ENCODE results near the gene LCE1F. TPM values are rescaled to one million over a fixed set of nuclear protein-coding genes. Genes with fewer than 3 reads are reported as not detected.

The LCE1F gene
- total and polyA plus RNA-seq, 2 of the 13 experiments (the other 11 are each of a cell fraction or from before 2014, with no cell fraction given), result not detected

DNA sequence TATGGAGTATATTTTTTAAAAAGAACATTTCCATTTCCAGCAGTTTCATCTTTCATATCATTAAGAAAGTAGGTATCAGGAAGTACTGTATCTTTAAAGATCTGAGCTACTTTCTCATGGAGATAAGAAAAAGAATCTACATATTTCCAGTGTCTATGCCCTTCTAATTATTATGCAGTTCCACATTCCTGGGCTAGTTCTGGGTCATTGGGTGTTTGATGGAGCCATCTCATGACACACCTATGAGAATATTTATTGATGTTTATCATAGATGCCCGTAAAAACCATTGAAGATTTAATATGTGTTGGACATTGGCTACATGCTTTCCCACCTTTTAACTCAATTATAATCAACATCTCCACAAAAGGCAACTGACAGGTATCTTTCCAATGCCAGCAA, 46.0 kb upstream of the LCE1F start:
- Histone ChIP-seq H3K27me3 (ENCODE audit: control insufficient read depth in 1 of 2, insufficient read depth in 2 of 2, low read length in 2 of 2) (no peaks in the 10 kb centered on the region), H3K9ac (ENCODE audit: insufficient read depth, low read depth, low read length) (no peak overlapping the region), H3K4me3 (replicated peaks in 1 of 3; ENCODE audit: insufficient read depth in 1 of 3, low read depth in 2 of 3, low read length in 3 of 3) (no peak overlapping the region), H3K4me1 (ENCODE audit: insufficient read depth, low read length) (no peaks in the 10 kb centered on the region), H3K27ac (ENCODE audit: extremely low read length, insufficient read depth, low read length) (no peak overlapping the region), H2AFZ (ENCODE audit: low read length) (no peak overlapping the region), H3K9me3 (ENCODE audit: low read length) (no peaks in the 10 kb centered on the region), H4K20me1 (ENCODE audit: insufficient read depth, low read length) (no peaks in the 10 kb centered on the region), H3K36me3 (replicated peaks in 1 of 2; ENCODE audit: control insufficient read depth in 1 of 2, insufficient read depth in 2 of 2, low read length in 2 of 2) (no peaks in the 10 kb centered on the region), H3K4me2 (ENCODE audit: low read depth, low read length) (no peak overlapping the region), H3K79me2 (ENCODE audit: insufficient read depth, low read length) (no peaks in the 10 kb centered on the region)
- WGBS (ENCODE audit: low lambda C conversion rate), result 8% methylated on average over 1 of the region's 1 CpG
- ChIA-PET CTCF (ENCODE audit: low intra/inter-chr PET ratio, low total read pairs) (no interaction called here), POLR2A (no interaction called here)
- intact Hi-C loops (cut with micrococcal nuclease; ENCODE audit: unreplicated experiment) (no loop called here), in situ Hi-C loops (cut with HindIII; ENCODE audit: extremely low pct_ligation_motif_present, low pct_unique_long_range_greater_than_20kb) (no loop called here)
- TF ChIP-seq RAD51 (IDR thresholded peaks at IDR 0.05; ENCODE audit: borderline replicate concordance) (no peak), PHF5A (CRISPR knock-in tag; IDR thresholded peaks at IDR 0.05; ENCODE audit: low read depth, unreplicated experiment) (no peak), ZNF431 (CRISPR knock-in tag; IDR thresholded peaks at IDR 0.05; ENCODE audit: borderline replicate concordance, low read depth) (no peak), NR2F2 (IDR thresholded peaks at IDR 0.05; ENCODE audit: borderline replicate concordance, low read depth) (no peak), CCDC6 (CRISPR knock-in tag; IDR thresholded peaks at IDR 0.05) (no peak), BRD4 (CRISPR knock-in tag; IDR thresholded peaks at IDR 0.05) (no peak), ARNT2 (CRISPR knock-in tag; IDR thresholded peaks at IDR 0.05; ENCODE audit: low read depth) (no peak), ZNF329 (CRISPR knock-in tag; IDR thresholded peaks at IDR 0.05; ENCODE audit: low read depth) (no peak), HOXA7 (CRISPR knock-in tag; IDR thresholded peaks at IDR 0.05) (no peak), TAF15 (IDR thresholded peaks at IDR 0.05; ENCODE audit: low read depth, low read length, poor library complexity, severe bottlenecking) (no peak), ZKSCAN5 (CRISPR knock-in tag; IDR thresholded peaks at IDR 0.05) (no peak), CHD2 (IDR thresholded peaks at IDR 0.05; ENCODE audit: low read depth, low read length) (no peak), TAF1 (CRISPR knock-in tag; IDR thresholded peaks at IDR 0.05) (no peak)
- TF ChIP-seq, protein P1, sequence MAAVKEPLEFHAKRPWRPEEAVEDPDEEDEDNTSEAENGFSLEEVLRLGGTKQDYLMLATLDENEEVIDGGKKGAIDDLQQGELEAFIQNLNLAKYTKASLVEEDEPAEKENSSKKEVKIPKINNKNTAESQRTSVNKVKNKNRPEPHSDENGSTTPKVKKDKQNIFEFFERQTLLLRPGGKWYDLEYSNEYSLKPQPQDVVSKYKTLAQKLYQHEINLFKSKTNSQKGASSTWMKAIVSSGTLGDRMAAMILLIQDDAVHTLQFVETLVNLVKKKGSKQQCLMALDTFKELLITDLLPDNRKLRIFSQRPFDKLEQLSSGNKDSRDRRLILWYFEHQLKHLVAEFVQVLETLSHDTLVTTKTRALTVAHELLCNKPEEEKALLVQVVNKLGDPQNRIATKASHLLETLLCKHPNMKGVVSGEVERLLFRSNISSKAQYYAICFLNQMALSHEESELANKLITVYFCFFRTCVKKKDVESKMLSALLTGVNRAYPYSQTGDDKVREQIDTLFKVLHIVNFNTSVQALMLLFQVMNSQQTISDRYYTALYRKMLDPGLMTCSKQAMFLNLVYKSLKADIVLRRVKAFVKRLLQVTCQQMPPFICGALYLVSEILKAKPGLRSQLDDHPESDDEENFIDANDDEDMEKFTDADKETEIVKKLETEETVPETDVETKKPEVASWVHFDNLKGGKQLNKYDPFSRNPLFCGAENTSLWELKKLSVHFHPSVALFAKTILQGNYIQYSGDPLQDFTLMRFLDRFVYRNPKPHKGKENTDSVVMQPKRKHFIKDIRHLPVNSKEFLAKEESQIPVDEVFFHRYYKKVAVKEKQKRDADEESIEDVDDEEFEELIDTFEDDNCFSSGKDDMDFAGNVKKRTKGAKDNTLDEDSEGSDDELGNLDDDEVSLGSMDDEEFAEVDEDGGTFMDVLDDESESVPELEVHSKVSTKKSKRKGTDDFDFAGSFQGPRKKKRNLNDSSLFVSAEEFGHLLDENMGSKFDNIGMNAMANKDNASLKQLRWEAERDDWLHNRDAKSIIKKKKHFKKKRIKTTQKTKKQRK (IDR thresholded peaks at IDR 0.05; ENCODE audit: low read length), result no peak
- TF ChIP-seq, protein P2, sequence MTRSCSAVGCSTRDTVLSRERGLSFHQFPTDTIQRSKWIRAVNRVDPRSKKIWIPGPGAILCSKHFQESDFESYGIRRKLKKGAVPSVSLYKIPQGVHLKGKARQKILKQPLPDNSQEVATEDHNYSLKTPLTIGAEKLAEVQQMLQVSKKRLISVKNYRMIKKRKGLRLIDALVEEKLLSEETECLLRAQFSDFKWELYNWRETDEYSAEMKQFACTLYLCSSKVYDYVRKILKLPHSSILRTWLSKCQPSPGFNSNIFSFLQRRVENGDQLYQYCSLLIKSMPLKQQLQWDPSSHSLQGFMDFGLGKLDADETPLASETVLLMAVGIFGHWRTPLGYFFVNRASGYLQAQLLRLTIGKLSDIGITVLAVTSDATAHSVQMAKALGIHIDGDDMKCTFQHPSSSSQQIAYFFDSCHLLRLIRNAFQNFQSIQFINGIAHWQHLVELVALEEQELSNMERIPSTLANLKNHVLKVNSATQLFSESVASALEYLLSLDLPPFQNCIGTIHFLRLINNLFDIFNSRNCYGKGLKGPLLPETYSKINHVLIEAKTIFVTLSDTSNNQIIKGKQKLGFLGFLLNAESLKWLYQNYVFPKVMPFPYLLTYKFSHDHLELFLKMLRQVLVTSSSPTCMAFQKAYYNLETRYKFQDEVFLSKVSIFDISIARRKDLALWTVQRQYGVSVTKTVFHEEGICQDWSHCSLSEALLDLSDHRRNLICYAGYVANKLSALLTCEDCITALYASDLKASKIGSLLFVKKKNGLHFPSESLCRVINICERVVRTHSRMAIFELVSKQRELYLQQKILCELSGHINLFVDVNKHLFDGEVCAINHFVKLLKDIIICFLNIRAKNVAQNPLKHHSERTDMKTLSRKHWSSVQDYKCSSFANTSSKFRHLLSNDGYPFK (CRISPR knock-in tag; IDR thresholded peaks at IDR 0.05; ENCODE audit: borderline replicate concordance), result no peak
- TF ChIP-seq, protein P3, sequence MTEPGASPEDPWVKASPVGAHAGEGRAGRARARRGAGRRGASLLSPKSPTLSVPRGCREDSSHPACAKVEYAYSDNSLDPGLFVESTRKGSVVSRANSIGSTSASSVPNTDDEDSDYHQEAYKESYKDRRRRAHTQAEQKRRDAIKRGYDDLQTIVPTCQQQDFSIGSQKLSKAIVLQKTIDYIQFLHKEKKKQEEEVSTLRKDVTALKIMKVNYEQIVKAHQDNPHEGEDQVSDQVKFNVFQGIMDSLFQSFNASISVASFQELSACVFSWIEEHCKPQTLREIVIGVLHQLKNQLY (CRISPR knock-in tag; IDR thresholded peaks at IDR 0.05), result no peak
- BruUV-seq (replicated peaks), result no TSS peak
- no peak for DNase-seq (ENCODE audit: low spot score)
- no peak for FAIRE-seq
- ATAC-seq, result no peak

Data from HepG2 (cell line).